Transverse colon (tissue), 3 donors: ENCODE data around the gene ALDH3B1.

Experiments used
- CTCF ChIP-seq, 5 experiments: fragments of 200-600 bp in 3 of 5; fragments of 450-650 bp in 2 of 5; sonication (generic) in 3 of 5; IDR thresholded peaks; 1 replicate in 2 of 5; 2 replicates in 3 of 5; pipeline ENCODE4 v1.5.1; 2016 to 2017; ENCODE audit warnings: antibody characterized with exemption in 5 of 5, inconsistent platforms in 3 of 5, mild to moderate bottlenecking in 2 of 5, moderate library complexity in 1 of 5
- EP300 ChIP-seq: sonication (generic); formaldehyde crosslinking; IDR thresholded peaks from one replicate; pipeline ENCODE4 v1.6.1; 2017; ENCODE audit warnings: antibody characterized with exemption, low read depth

- no peak for TF ChIP-seq CTCF (IDR thresholded peaks at IDR 0.05)
- no peak for TF ChIP-seq EP300
Measured at GRCh38 chr11:68002938-68003845, 6.9 kb upstream of the ALDH3B1 start.
